C4-2B (cell line): Measurements from ENCODE around the gene ARHGAP26.
A peak's percentile ranks its signal among the peaks of the same experiment; 100 is the strongest.

Experiments used
- CTCF ChIP-seq: fragments of 450-650 bp; conservative IDR thresholded peaks from 2 replicates; pipeline ENCODE4 v1.5.1; 2017; ENCODE audit warnings: mild to moderate bottlenecking
- ZFX ChIP-seq: fragments of 450-650 bp; IDR thresholded peaks from 2 replicates; pipeline ENCODE4 v1.6.1; 2017

GRCh38 chr5:143003328-143003636 is 233.1 kb downstream of the ARHGAP26 start:
- TF ChIP-seq CTCF (peak; percentile 58), ZFX (no peak)
